HepG2 (cell line): ENCODE results near the gene ZNRF3. TPM values are rescaled to one million over a fixed set of nuclear protein-coding genes. Genes with fewer than 3 reads are reported as not detected.

Experiments
- ATAC-seq: fragments of 200-7000 bp; cut with Tn5 transposase; 3 replicates; pipeline ENCODE4 v1.9.1; 2020; ENCODE audit warnings: mild to moderate bottlenecking, moderate library complexity
- BruUV-seq: library from RNA; stranded (reverse); fragments of 400-500 nt; replicated peaks from 2 replicates; lab custom pipeline; 2021; lab: Mats Ljungman, UMichigan
- CTCF ChIA-PET: fragments of 300-600 bp; formaldehyde crosslinking; extraction: SDS; loops from one replicate; lab custom pipeline; 2021; ENCODE audit warnings: low total read pairs, inconsistent platforms, low intra/inter-chr PET ratio; lab: Yijun Ruan, JAX
- POLR2A ChIA-PET: fragments of 350-600 bp; sonication (Branson Sonifier 250); formaldehyde crosslinking; loops from one replicate; lab custom pipeline; 2020; ENCODE audit warnings: antibody characterized with exemption, inconsistent platforms; lab: Yijun Ruan, JAX
- DNase-seq: peaks from one replicate; pipeline ENCODE4 v3.0.0-alpha.2; 2015; ENCODE audit warnings: low spot score
- FAIRE-seq: peaks from 3 replicates; lab custom pipeline; 2011; peaks lifted over from hg19 to GRCh38; lab: Jason Lieb, UNC
- H2AFZ ChIP-seq: one replicate; pipeline ENCODE4 v1.6.1; 2011; ENCODE audit warnings: low read length, inconsistent platforms
- H3K27ac ChIP-seq: fragments of 300-600 bp; 3 replicates; pipeline ENCODE4 v1.8.0; 2011; ENCODE audit warnings: mixed run types, mild to moderate bottlenecking, mixed read lengths, low read length, inconsistent platforms; ENCODE audit not compliant: insufficient read depth; ENCODE audit errors: extremely low read length
- H3K27me3 ChIP-seq, 2 experiments: fragments of 200-600 bp in 1 of 2; 2 replicates in 1 of 2; 3 replicates in 1 of 2; pipeline versions ENCODE4 v1.6.0 to v1.8.0; 2011; ENCODE audit warnings: low read length in 2 of 2, mild to moderate bottlenecking in 2 of 2, moderate library complexity in 2 of 2, inconsistent platforms in 1 of 2; ENCODE audit not compliant: insufficient read depth in 2 of 2, control insufficient read depth in 1 of 2
- H3K36me3 ChIP-seq, 2 experiments: fragments of 200-600 bp in 1 of 2; replicated peaks in 1 of 2; 2 replicates in 1 of 2; 3 replicates in 1 of 2; pipeline versions ENCODE4 v1.5.1 to v1.8.0; 2011; ENCODE audit warnings: low read length in 2 of 2, inconsistent platforms in 1 of 2; ENCODE audit not compliant: insufficient read depth in 2 of 2, control insufficient read depth in 1 of 2
- H3K4me1 ChIP-seq: 2 replicates; pipeline ENCODE4 v1.5.1; 2012; ENCODE audit warnings: low read length, inconsistent platforms; ENCODE audit not compliant: insufficient read depth
- H3K4me2 ChIP-seq: 2 replicates; pipeline ENCODE4 v1.6.0; 2011; ENCODE audit warnings: low read depth, low read length, inconsistent platforms
- H3K4me3 ChIP-seq, 3 experiments: fragments of 200-600 bp in 1 of 3; sonication (generic), shearing (Covaris generic) in 1 of 3; replicated peaks in 1 of 3; 2 replicates each; pipeline ENCODE4 v1.5.1; 2011 to 2016; ENCODE audit warnings: low read length in 3 of 3, inconsistent platforms in 2 of 3, low read depth in 2 of 3, mild to moderate bottlenecking in 2 of 3, control low read depth in 1 of 3, mixed read lengths in 1 of 3; ENCODE audit not compliant: insufficient read depth in 1 of 3
- H3K79me2 ChIP-seq: one replicate; pipeline ENCODE4 v1.6.1; 2011; ENCODE audit warnings: low read length, inconsistent platforms; ENCODE audit not compliant: insufficient read depth
- H3K9ac ChIP-seq: 2 replicates; pipeline ENCODE4 v1.6.0; 2011; ENCODE audit warnings: mild to moderate bottlenecking, low read depth, low read length, inconsistent platforms; ENCODE audit not compliant: insufficient read depth
- H3K9me3 ChIP-seq: 2 replicates; pipeline ENCODE4 v1.5.1; 2012; ENCODE audit warnings: mild to moderate bottlenecking, low read length
- H4K20me1 ChIP-seq: 2 replicates; pipeline ENCODE4 v1.6.0; 2011; ENCODE audit warnings: inconsistent platforms, mild to moderate bottlenecking, low read length, moderate library complexity; ENCODE audit not compliant: insufficient read depth
- CHCHD3 ChIP-seq: sonication (generic); formaldehyde crosslinking; IDR thresholded peaks from 2 replicates; pipeline ENCODE4 v1.8.0; 2022; ENCODE audit warnings: mild to moderate bottlenecking, missing genetic modification reagents, moderate library complexity
- NFATC3 ChIP-seq: sonication (generic); formaldehyde crosslinking; IDR thresholded peaks from 2 replicates; pipeline ENCODE4 v1.5.1; 2020; ENCODE audit warnings: mild to moderate bottlenecking, missing genetic modification reagents
- PATZ1 ChIP-seq: sonication (generic); formaldehyde crosslinking; IDR thresholded peaks from 2 replicates; pipeline ENCODE4 v1.4.0; 2020; ENCODE audit warnings: missing genetic modification reagents
- PAXIP1 ChIP-seq: sonication (generic); formaldehyde crosslinking; conservative IDR thresholded peaks from 2 replicates; pipeline ENCODE4 v1.4.0; 2020; ENCODE audit warnings: mild to moderate bottlenecking, missing genetic modification reagents, moderate library complexity
- POGK ChIP-seq: sonication (generic); formaldehyde crosslinking; conservative IDR thresholded peaks from 2 replicates; pipeline ENCODE4 v1.8.0; 2022; ENCODE audit warnings: mild to moderate bottlenecking, moderate library complexity, missing genetic modification reagents
- RARA ChIP-seq: IDR thresholded peaks from 2 replicates; pipeline ENCODE4 v1.6.1; 2016; ENCODE audit warnings: missing genetic modification reagents, missing compliant biosample characterization
- RBM22 ChIP-seq: fragments of 200-400 bp; formaldehyde crosslinking; optimal IDR thresholded peaks from 2 replicates; pipeline ENCODE3; 2017; ENCODE audit warnings: mild to moderate bottlenecking, low read length, moderate library complexity
- SKI ChIP-seq: fragments of 450-650 bp; IDR thresholded peaks from one replicate; pipeline ENCODE4 v1.6.1; 2018; ENCODE audit warnings: mild to moderate bottlenecking; ENCODE audit not compliant: partially characterized antibody
- XBP1 ChIP-seq: sonication (generic); formaldehyde crosslinking; IDR thresholded peaks from 2 replicates; pipeline ENCODE4 v1.5.0; 2020; ENCODE audit warnings: missing genetic modification reagents
- ZFP62 ChIP-seq: sonication (generic); formaldehyde crosslinking; IDR thresholded peaks from 2 replicates; pipeline ENCODE4 v1.4.0; 2020; ENCODE audit warnings: missing genetic modification reagents
- ZNF296 ChIP-seq: sonication (generic); formaldehyde crosslinking; conservative IDR thresholded peaks from 2 replicates; pipeline ENCODE4 v1.5.0; 2020; ENCODE audit warnings: mild to moderate bottlenecking, missing genetic modification reagents
- ZNF652 ChIP-seq: IDR thresholded peaks from 2 replicates; pipeline ENCODE4 v1.6.1; 2016; ENCODE audit warnings: low read depth, borderline replicate concordance
- ZNF780A ChIP-seq: sonication (generic); formaldehyde crosslinking; IDR thresholded peaks from 2 replicates; pipeline ENCODE4 v1.8.0; 2022; ENCODE audit warnings: mild to moderate bottlenecking, missing genetic modification reagents, moderate library complexity
- ZNF784 ChIP-seq: sonication (generic); formaldehyde crosslinking; IDR thresholded peaks from 2 replicates; pipeline ENCODE4 v1.5.1; 2020; ENCODE audit warnings: missing genetic modification reagents, mild to moderate bottlenecking, borderline replicate concordance
- ZSCAN21 ChIP-seq: sonication (generic); formaldehyde crosslinking; IDR thresholded peaks from 2 replicates; pipeline ENCODE4 v1.8.0; 2022; ENCODE audit warnings: mild to moderate bottlenecking, missing genetic modification reagents, moderate library complexity, borderline replicate concordance
- WGBS: methylation state at CpG from one replicate; pipeline ENCODE4 v1.1.6; 2017; ENCODE audit warnings: low lambda C conversion rate; 5-methylcytosine and 5-hydroxymethylcytosine counted together
- in situ Hi-C: cut with HindIII; loops from 2 replicates; pipeline ENCODE4 v1.10.0; 2017; ENCODE audit warnings: low pct_unique_long_range_greater_than_20kb; ENCODE audit not compliant: extremely low pct_ligation_motif_present
- intact Hi-C: fragments of 100-400 bp; cut with micrococcal nuclease; formaldehyde crosslinking; loops from one replicate; pipeline ENCODE4 v1.10.0; 2022; ENCODE audit not compliant: unreplicated experiment
- polyA plus RNA-seq, 8 experiments: library from polyadenylated mRNA; depleted of rRNA in 3 of 8; stranded (reverse) in 7 of 8; unstranded in 1 of 8; fragments of >200 nt; fragmentation: Illumina TruSeq in 4 of 8; extraction: Trizol in 4 of 8; gene quantifications; 2 replicates each; pipeline versions ENCODE4 v1.2.1 to v1.2.3, GENCODE V29; 2011 to 2016; ENCODE audit warnings: low read depth in 4 of 8, missing spikeins in 1 of 8, mixed read lengths in 1 of 8; ENCODE audit not compliant: insufficient read depth in 1 of 8
- total RNA-seq, 5 experiments: library from RNA; depleted of rRNA; stranded (reverse); fragments of >200 nt; fragmentation: Illumina TruSeq; extraction: Trizol; gene quantifications; 2 replicates each; pipeline ENCODE4 v1.2.3, GENCODE V29; 2016; ENCODE audit warnings: low read depth in 1 of 5

Gene ZNRF3
- total and polyA plus RNA-seq, 2 of the 13 experiments (the other 11 are each of a cell fraction or from before 2014, with no cell fraction given): 20.3 to 36.7 TPM

GRCh38 chr22:29022101-29022817 lies 138.9 kb downstream of the ZNRF3 start:
- TSS peak; percentile 12 for BruUV-seq
- H3K9me3 ChIP-seq: no peaks in the 10 kb centered on the region
- WGBS: 18% methylated on average over 6 of the region's 6 CpGs
- intact Hi-C loops: no loop called here
- ATAC-seq (peak; percentile 82), DNase-seq (peak; percentile 71), FAIRE-seq (peak; percentile 95)
- in situ Hi-C loops: no loop called here
- H3K9ac ChIP-seq: peak overlapping the region; percentile 12
- no peaks in the 10 kb centered on the region; the same call in 1 of the 2 replicates for H4K20me1 ChIP-seq
- POLR2A ChIA-PET: interaction anchor here (0.6 to 2.5 kb wide), 7 partner anchors 9 to 104 kb away, joined by 3 to 25 read pairs (median 5); no protein-coding TSS in a partner anchor
- H3K4me1 ChIP-seq: peaks cover 87% of the 10 kb centered on the region
- H3K4me2 ChIP-seq: peak overlapping the region; percentile 81
- no peak overlapping the region for H2AFZ ChIP-seq
- H3K79me2 ChIP-seq: peaks cover 81% of the 10 kb centered on the region
- peak overlapping the region in 2 of 3 experiments; percentile 25 to 53; a peak in 3 of 6 replicates for H3K4me3 ChIP-seq
- no peaks in the 10 kb centered on the region for H3K27me3 ChIP-seq
- CTCF ChIA-PET: no interaction called here
- H3K36me3 ChIP-seq: peaks cover 12 to 49% of the 10 kb centered on the region in 2 experiments
- H3K27ac ChIP-seq: peak overlapping the region; percentile 69
- TF ChIP-seq ZNF780A (no peak), ZFP62 (CRISPR knock-in tag) (no peak), POGK (no peak), SKI (no peak), RBM22 (peak; percentile 80), NFATC3 (no peak), RARA (CRISPR knock-in tag) (peak; percentile 76), ZNF652 (peak; percentile 84; the same call in 1 of the 2 replicates), CHCHD3 (CRISPR knock-in tag) (no peak), ZSCAN21 (no peak), PAXIP1 (CRISPR knock-in tag) (peak; percentile 86), XBP1 (CRISPR knock-in tag) (no peak), PATZ1 (CRISPR knock-in tag) (no peak; the same call in 1 of the 2 replicates), ZNF296 (CRISPR knock-in tag) (no peak), ZNF784 (CRISPR knock-in tag) (no peak)
